GM19468 (cell line): ENCODE measurements around the gene ZNF555.

Source experiments
- ATAC-seq: cut with Tn5 transposase; IDR thresholded peaks from one replicate; pipeline ENCODE4 v1.9.1; 2021; ENCODE audit warnings: mild to moderate bottlenecking, moderate library complexity, moderate number of reproducible peaks; ENCODE audit not compliant: unreplicated experiment; ENCODE audit errors: extremely low read depth

Gene ZNF555

DNA sequence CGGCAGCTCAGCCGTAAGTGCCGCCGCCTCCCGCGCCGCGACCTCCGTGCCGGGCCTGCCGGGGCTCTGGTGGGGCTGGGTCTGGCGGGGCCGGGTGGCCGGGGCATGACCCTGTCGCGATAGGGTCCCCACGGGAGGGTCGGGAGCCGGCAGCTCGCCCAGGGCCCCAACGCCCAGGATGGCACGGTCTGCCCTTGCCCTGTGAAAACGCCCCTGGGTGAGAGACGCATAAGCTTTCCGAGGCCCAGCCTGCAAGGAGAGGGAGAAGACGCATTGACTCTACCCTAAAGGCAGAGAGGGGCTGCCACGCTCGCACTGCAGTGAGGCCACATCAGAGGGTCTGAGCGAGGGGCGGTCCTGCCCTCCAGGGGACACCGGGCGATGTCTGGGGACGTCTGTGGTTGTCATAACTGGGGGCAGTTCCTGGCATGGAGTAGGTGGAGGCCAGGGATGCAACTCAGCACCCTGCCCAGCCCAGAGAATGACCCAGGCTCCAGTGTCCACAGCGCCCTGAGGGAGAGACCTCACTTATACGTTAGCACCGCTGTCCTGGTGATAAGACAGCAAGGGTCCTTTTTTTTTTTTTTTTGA is 21.1 kb upstream of the ZNF555 start:
- ATAC-seq = no peak

DNA sequence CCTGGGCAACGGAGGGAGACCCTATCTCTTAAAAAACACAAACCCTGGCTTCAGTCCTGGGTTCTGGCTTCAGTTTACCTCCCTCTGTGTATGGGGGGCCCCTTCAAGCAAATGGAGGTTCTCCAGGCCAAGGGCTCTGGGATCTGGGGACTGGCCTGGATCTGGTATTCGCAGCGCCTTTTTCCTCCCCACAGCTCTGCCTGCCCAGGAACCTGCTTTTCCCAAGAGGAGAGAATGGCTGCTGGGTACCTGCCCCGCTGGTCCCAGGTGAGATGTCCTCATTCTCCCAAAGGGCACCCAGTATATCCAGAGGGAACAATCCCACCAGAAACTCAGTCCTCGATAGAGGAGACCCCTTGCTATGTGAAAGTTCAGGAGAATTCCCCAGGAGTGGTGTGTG is 18.4 kb upstream of the ZNF555 start:
- no peak for ATAC-seq

DNA sequence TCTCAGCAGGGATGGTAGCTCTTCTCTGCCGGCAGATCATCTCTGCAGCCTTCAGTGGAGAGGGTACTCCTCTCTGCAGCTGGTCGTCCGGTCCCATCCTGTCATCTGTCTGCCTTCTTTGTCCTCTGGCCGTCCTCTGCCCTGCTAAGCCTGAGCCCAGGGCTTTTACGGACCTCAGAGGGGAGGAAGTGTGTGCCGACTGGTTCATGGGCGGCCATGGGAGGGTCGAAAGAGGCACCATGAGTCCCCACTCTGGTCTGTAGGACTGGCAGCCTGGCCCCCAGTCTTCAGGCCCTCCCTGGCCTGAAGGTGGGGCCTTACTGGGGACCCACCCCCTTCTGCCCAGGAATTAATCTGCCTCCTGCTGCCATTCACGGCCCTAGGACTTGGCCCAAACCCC is 17.6 kb upstream of the ZNF555 start:
- ATAC-seq = no peak

DNA sequence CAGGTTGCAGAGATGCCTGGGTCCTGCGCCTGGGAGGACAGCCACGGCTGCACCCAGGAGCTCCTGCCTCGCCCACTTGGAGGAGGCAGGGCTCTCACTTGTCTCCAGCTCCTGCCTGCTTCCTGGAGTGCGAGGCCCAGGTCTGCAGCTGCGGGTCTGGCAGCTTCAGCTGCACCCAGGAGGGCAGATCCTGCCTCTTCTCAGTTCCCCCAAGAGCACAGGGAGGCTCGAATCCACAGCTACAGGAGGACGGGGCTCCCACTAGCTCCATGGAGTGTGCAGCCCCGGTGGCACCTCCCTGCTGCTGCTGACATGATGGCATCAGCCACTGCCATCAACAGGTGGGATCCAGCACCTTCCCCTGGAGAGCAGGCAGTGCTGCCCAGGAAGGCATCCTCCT is 17.1 kb upstream of the ZNF555 start:
- no peak for ATAC-seq

DNA sequence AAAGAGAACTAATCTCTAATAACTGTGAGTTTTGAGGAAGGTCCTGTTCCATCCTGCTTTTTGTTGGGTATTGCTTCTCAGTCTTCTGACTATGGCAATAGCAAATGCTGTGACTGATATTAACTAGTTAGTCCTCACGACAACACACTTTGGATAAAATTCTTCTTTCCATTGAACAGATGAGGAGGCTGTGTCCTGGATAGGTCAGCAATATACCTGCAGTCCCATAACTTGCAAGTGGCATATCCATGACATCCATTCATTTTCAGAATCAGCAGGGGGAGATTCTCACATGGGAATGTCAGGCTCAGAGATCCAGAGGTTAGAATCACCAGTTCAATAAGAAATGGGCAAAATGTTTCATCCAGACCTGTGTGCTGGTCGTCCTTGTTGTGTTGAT is 14.3 kb upstream of the ZNF555 start:
- no peak for ATAC-seq

DNA sequence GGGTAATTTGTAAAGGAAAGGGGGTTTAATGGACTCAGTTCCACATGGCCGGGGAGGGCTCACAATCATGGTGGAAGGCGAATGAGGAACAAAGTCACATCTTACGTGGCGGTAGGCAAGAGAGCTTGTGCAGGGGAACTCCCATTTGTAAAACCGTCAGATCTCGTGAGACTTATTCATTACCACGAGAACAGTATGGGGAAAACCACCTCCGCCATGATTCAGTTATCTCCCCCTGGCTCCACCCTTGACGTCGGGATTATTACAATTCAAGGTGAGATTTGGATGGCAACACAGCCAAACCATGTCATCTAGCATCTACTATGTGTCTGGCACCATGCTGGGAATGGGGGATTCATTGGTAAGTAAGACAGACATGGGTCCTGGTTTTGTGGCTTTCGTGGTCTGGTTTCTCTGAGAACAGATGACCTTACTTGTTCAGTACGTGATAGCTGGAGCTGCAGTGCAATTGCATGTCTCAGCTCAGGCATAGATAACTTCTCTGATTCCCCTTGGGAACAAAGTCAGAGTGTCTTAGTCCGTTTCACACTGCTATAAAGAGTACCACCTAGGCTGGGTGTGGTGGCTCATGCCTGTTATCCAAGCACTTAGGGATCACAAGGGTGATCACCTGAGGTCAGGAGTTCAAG is 13.3 kb upstream of the ZNF555 start:
- ATAC-seq = no peak

DNA sequence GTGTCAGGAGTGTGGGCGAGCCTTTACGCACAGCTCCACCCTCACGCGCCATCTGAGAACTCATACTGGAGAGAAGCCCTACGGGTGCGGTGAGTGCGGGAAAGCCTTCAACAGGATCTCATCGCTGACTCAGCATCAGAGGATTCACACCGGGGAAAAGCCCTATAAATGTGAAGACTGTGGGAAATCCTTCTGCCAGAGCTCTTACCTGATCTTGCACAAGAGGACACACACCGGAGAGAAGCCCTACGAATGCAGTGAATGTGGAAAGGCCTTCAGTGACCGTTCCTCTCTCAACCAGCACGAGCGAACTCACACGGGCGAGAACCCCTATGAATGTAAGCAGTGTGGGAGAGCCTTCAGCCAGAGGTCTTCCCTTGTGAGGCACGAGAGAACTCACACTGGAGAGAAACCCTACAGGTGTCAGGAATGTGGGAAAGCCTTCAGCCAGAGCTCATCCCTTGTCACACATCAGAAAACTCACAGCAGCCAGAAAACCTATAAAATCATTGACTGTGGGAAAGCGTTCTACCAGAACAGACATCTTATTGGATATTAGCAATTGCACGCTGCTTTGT is 6.9 kb upstream of the ZNF555 start:
- no peak for ATAC-seq

DNA sequence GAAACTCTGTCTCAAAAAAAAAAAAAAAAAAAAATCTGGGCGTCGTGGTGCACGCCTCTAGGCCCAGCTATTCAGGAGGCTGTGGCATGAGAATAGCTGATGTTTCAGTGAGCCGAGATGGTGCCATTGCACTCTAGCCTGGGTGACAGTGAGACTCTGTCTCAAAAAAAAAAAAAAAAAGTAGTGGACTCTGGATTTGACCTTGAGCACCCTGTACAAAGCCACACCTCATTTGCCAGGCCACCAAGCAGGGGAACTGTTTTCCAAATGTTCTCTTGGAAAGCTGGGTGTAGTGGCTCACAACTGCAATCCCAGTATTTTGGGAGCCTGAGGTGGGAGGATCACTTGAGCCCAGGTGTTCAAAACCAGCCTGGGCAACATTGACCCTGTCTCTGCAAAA is 3.8 kb upstream of the ZNF555 start:
- ATAC-seq = no peak

DNA sequence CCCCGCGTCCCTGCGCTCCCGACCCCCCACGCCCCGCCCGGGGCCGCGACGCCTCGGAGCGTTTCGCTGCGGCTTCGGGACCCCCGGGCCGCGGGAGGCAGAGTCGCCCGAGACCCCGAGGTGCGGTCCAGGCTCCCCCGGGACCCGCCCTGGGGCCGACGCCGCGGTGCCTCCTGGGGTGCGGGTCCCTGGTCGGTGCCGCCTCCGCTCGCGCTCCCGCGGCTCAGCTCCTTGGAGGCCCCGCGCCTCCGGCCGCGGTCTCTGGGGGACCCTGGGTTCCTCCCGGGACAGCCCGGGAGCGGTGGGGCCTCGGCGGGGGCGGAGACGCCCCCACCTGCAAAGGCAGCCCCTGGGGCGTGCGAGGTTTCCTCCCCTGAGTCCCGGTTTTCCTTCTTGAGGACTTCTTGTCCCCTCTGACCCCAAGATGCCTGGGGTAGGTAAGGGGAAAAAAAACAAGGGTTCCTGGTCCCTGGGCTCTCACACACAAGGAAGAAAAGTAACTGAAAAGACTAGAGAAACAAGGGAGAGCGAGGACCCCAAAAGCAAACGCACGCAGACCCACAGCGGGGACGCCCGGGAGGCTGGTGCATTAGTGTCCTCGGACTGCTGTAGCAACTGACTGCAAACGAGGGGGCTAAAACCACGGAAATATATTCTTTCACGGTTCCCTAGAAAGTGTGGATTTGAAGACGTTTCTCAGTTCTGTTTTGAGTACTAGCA is 740 bp downstream of the ZNF555 start:
- no peak for ATAC-seq

DNA sequence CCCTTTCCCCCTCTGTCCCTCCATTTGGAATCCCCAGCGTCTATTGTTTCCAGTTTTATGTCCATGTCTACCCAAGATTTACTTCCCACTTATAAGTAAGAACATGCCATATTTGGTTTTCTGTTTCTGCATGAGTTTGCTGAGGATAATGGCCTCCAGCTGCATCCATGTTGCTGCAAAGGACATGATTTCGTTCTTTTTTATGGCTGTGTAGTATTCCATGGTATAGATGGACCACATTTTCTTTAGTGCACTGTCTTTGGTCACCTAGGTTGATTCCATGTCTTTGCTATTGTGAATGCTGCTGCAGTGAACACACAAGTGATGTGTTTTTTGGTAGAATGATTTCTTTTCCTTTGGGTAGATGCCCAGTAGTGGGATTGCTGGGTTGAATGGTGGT is 3.8 kb downstream of the ZNF555 start:
- ATAC-seq = no peak

DNA sequence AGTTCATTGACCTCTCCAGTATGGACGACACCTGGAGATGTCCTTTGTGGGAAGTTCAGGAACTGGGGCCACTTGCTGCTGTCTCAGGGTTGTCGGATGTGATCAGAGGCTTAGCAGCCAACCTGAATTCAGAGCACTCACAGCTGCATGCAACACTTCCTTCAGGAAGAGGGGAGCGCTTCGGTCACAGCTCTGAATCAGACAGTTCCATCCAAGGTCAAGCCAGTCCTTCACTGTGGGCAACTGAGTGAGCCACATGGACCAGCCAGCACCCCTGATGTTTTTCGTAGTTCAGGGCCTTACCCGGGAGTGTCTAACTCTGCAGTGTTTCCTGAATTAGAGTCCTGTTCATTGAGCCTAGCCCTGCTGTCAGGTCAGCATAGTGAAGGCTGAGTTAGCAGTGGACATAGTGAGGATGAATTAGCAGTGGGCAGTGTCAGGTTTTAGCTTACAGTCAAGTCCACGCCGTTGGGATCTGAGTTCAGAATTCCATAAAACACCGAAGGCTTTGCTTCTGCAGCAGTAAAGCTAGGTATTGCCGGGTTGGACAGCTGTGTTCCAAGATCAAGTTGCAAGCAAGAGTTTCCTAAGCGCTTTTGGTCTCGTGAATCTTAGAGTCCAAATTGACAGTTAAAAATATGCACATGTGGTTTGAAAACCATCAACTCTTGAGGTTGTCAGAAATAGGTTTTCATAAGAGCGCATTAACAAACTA is 5.1 kb downstream of the ZNF555 start:
- ATAC-seq = no peak

DNA sequence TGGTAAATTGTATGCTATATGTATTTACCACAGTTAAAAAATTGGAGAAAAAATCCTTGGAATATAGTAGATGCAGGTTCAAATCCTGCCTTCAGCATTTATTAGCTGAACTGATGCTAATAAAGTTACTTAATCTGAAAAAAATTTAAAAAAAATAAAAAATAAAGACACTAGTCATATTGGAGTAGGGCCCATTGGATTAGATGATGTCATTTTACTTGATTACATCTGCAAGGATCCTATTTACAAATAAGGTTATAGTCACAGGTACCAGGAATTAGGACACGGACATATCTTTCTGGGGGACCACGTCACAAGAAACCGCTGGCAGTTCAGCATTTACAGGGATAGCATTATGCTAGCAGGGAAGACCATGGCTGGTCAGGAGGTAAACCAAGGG is 6.2 kb downstream of the ZNF555 start:
- ATAC-seq = no peak

DNA sequence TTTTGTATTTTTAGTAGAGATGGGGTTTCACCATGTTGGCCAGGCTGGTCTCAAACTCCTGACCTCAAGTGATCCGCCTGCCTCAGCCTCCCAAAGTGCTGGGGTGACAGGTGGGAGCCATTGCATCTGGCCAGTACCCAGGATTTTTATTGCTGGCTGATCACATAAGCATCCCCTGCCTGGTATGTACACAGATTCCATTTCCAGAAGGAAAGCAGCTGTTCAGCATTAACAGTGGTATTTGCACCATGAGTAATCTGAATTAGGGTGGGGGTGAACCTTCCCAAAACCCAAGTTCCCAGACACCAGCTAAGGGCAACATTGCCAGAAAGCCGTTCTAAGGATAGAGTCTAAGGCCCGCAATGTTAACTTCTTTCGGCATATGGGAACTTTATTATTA is 7.3 kb downstream of the ZNF555 start:
- no peak for ATAC-seq

DNA sequence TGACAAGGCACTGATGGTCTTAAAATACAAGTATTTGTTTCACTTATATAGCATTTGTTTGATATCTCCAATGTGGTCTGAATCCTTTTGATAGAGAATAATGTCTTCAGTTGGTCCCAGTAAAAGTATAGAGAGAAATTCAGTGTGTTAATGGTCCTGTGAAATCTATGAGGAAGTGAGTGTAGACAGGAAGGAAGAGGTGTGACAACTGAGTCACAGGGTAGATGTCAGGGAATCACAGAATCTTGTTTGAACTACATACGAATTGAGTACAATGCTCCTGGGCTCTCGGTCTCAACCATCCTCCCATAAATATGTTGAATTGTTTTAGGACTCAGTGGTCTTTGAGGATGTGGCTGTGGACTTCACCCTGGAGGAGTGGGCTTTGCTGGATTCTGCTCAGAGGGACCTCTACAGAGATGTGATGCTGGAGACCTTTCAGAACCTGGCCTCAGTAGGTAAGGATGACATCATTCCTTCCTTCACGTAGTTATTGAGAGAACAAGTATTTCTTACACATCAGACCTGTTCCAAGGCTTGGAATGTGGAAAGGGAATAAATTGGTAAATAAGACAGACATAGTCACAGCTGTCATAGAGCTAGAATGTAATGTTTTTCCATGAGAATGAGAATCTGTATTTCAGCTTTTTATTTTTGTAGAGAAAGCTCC is 9.1 kb downstream of the ZNF555 start:
- ATAC-seq = no peak

DNA sequence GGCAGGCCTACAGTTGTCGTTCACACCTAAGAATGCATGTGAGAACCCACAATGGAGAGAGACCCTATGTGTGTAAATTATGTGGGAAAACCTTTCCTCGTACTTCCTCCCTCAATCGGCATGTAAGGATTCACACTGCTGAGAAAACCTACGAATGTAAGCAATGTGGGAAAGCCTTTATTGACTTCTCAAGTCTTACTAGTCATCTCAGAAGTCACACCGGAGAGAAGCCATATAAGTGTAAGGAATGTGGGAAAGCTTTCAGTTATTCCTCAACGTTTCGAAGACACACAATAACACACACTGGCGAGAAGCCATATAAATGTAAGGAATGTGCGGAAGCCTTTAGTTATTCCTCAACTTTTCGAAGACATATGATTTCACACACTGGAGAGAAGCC is 11.3 kb downstream of the ZNF555 start:
- ATAC-seq = no peak

DNA sequence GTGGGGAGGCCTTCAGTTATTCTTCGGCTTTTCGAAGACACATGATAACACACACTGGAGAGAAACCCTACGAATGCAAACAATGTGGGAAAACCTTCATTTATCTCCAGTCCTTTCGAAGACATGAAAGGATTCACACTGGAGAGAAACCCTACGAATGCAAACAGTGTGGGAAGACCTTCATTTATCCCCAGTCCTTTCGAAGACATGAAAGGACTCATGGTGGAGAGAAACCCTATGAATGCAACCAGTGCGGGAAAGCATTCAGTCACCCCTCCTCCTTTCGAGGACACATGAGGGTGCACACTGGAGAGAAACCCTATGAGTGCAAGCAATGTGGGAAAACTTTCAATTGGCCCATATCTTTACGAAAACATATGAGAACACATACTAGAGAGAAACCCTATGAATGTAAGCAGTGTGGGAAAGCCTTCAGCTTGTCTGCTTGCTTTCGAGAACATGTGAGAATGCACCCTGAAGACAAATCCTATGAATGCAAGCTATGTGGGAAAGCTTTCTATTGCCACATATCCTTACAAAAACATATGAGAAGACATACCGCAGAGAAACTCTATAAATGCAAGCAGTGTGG is 11.8 kb downstream of the ZNF555 start:
- no peak for ATAC-seq

DNA sequence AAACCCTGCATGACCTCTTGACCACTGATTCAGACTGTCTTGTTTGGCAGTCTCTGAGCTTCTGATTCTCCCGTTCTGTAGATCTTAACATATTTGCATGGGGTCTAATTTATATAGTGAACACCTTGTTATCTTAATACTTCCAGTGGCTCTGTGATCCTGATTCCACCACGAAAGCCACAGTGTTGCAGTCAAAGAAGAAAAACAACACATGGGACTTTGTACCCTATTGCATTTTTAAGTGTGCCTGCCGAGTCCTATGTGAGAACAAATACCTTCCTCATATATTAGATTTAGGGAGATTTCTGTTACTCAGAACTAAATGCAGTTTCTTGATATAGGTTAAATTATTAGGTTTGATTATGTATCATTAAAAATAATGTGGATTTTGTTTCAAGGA is 13.6 kb downstream of the ZNF555 start:
- ATAC-seq = no peak

DNA sequence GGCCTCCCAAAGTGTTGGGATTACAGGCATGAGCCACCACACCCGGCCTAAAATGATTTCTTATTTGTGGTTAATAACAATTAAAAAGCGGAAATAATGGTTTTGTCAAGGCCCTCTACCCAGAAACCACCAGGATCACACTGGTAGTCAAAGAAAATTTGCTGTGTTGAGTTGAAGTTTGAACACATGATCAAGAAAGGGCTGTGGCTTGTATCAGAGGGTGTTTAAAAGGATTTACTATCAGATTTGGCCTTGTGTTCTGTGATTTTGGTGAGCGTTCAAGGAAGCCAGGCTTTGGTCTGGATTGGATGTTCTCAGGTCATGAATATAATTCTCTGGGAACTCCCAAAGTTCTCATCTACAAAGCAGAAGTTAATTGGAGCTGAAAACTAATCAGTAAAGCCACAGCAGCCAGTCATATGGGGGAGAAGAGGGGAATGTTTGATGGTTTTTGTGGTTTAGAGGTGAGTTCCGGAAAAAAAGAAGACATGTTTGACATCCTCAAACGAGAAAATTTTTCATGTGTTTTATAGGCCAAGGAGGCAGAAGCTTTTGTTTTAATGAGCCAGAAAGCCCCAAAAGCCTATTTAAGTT is 15.3 kb downstream of the ZNF555 start:
- ATAC-seq = no peak

DNA sequence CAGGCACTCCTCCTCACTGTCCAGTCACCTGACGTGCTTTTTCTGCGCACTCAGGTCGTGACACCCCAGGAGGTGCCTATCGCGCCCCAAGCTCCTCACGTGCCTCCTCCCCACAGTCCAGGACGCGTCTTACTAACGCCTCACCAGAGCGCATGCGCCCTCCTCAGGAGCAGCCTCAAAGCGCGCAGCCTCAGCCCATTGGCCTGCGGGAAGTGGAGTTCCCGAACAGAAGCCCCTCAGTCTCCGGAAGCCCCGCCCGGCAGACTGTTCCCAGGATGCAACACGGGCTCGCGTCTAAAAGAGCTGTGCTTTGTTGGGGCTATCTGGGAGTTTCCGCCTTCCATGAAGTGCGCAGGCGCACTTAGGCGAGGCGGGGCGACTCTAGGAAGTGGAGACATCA is 17.6 kb downstream of the ZNF555 start:
- ATAC-seq = no peak

DNA sequence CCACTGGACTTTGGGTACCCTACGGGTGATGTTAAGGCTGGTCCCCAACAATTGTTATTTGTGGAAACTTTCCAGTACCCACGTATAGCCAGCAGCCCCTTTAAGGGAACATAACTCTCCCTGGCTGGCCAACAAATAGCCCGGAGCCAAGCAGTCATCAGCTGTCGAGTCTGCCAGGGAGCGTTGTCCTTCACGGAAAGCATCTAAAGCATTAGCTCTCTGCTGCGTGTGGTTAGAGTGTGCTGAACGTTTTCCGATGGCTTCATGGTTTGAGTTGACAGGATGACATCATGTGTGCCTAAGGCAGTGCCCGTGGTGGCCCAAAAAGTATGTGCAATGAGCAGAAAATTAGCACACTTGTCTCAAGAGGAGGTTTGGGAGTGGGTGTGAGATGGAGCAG is 22.5 kb downstream of the ZNF555 start:
- ATAC-seq = no peak
